ENCODE measurements around the gene ASB1.

The ASB1 gene

GRCh38 chr2:238458651-238459050, 31.9 kb downstream of the ASB1 start:
- no peak overlapping the region for H3K4me3 ChIP-seq (replicated peaks; ENCODE audit: low read depth, low read length)
- H3K27me3 ChIP-seq (replicated peaks; ENCODE audit: control insufficient read depth, insufficient read depth, low read length), result no peaks in the 10 kb centered on the region; the same call in 1 of the 2 replicates
- no peaks in the 10 kb centered on the region for H3K36me3 ChIP-seq (ENCODE audit: control insufficient read depth, insufficient read depth, low read length)
- DNase-seq (ENCODE audit: extremely low read depth, insufficient read length), result no peak
- no peak for TF ChIP-seq CTCF (IDR thresholded peaks at IDR 0.05; ENCODE audit: insufficient read depth, low read length, poor library complexity, severe bottlenecking)

DNA sequence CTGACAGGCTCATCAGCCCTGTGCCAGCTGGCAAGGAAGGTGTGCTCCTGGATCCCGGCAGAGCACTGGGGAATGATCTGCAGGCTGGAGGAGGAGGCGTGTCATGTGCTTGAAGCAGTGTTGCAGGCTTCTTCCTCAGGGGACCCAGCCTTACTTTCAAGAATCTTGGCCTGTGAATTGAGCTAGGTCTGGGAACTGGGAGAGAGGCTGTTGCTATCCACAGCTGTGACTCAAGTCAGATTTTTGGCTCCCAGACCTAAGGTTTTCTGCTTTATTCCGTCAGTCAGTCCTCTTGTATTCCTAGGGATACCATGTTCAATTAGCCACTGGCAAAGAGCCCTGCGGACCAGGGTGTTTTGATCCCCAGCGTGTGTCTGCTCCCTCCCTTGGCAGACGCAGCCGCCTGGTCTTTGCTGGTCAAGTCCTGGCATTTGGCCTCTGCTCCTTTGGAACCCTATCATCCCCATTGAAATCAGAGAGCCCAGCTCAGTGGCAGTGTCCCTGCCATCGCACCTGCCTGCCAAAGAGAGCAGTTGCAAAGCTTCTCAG, 32.4 kb downstream of the ASB1 start:
- no peak for TF ChIP-seq CTCF (IDR thresholded peaks at IDR 0.05; ENCODE audit: insufficient read depth, low read length, poor library complexity, severe bottlenecking)
- Histone ChIP-seq H3K27me3 (replicated peaks; ENCODE audit: control insufficient read depth, insufficient read depth, low read length) (no peaks in the 10 kb centered on the region; the same call in 1 of the 2 replicates), H3K4me3 (replicated peaks; ENCODE audit: low read depth, low read length) (no peak overlapping the region), H3K36me3 (ENCODE audit: control insufficient read depth, insufficient read depth, low read length) (no peaks in the 10 kb centered on the region)
- DNase-seq (ENCODE audit: extremely low read depth, insufficient read length), result no peak

- DNase-seq (ENCODE audit: extremely low read depth, insufficient read length), result no peak
- no peak overlapping the region for H3K4me3 ChIP-seq (replicated peaks; ENCODE audit: low read depth, low read length)
- H3K27me3 ChIP-seq (replicated peaks; ENCODE audit: control insufficient read depth, insufficient read depth, low read length), result no peaks in the 10 kb centered on the region; the same call in 1 of the 2 replicates
- H3K36me3 ChIP-seq (ENCODE audit: control insufficient read depth, insufficient read depth, low read length), result no peaks in the 10 kb centered on the region
- TF ChIP-seq CTCF (IDR thresholded peaks at IDR 0.05; ENCODE audit: insufficient read depth, low read length, poor library complexity, severe bottlenecking), result no peak
Observed at GRCh38 chr2:238461051-238461450, 34.3 kb downstream of the ASB1 start.

GRCh38 chr2:238461491-238461890, 34.8 kb downstream of the ASB1 start:
- no peaks in the 10 kb centered on the region; the same call in 1 of the 2 replicates for H3K27me3 ChIP-seq (replicated peaks; ENCODE audit: control insufficient read depth, insufficient read depth, low read length)
- DNase-seq (ENCODE audit: extremely low read depth, insufficient read length), result no peak
- no peaks in the 10 kb centered on the region for H3K36me3 ChIP-seq (ENCODE audit: control insufficient read depth, insufficient read depth, low read length)
- no peak overlapping the region for H3K4me3 ChIP-seq (replicated peaks; ENCODE audit: low read depth, low read length)
- TF ChIP-seq CTCF (IDR thresholded peaks at IDR 0.05; ENCODE audit: insufficient read depth, low read length, poor library complexity, severe bottlenecking), result no peak

DNA sequence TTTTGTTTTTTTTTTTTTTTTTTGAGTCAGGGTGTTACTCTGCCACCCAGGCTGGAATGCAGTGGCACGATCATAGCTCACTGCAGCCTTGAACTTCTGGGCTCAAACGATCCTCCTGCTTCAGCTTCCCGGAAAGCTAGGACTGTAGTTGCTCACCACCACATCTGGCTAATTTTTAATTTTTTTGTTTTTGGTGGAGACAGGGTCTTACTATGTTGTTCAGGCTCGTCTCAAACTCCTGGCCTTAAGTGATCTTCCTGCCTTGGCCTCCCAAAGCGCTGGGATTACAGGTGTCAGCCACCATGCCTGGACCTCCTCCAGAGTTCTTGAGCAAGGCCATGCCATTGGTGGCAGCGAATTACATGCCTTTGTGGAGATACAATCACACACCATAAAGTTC, 35.2 kb downstream of the ASB1 start:
- H3K4me3 ChIP-seq (replicated peaks; ENCODE audit: low read depth, low read length), result no peak overlapping the region
- DNase-seq (ENCODE audit: extremely low read depth, insufficient read length), result no peak
- H3K27me3 ChIP-seq (replicated peaks; ENCODE audit: control insufficient read depth, insufficient read depth, low read length), result no peaks in the 10 kb centered on the region; the same call in 1 of the 2 replicates
- TF ChIP-seq CTCF (IDR thresholded peaks at IDR 0.05; ENCODE audit: insufficient read depth, low read length, poor library complexity, severe bottlenecking), result no peak
- H3K36me3 ChIP-seq (ENCODE audit: control insufficient read depth, insufficient read depth, low read length), result no peaks in the 10 kb centered on the region
